ENCODE measurements around the gene ABCA3.

The ABCA3 gene

DNA sequence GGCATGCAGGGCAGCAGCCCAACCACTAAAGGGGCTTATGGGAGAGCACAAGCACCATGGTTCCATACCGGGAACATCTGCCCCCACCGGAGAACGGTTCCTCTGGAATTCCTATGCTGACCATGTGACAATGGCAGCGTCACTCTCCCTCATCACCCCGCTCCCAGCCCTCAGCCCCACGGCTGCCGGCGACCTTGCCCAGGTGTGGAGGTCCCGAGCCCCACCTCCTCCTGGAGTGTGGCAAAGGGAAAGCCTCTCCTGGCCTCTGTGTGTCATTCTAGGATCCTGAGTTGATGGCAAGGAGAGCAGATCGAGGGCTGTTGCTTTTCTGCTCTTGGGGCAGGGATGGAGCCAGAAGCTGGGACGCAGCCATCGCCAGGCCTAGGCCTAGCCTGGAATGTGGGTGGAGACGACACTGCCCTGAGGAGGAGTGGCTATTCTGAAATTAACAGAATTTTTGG lies 54.8 kb downstream of the ABCA3 start:
- Histone ChIP-seq H3K27me3 (ENCODE audit: insufficient read depth, low read length) (peaks cover 7% of the 10 kb centered on the region; the same call in 1 of the 2 replicates), H3K9me2 (ENCODE audit: low read depth, low read length) (no peaks in the 10 kb centered on the region)
- TF ChIP-seq CTCF (IDR thresholded peaks at IDR 0.05; ENCODE audit: low read length) (no peak), EZH2 (IDR thresholded peaks at IDR 0.05; ENCODE audit: borderline replicate concordance, low read length) (no peak)

DNA sequence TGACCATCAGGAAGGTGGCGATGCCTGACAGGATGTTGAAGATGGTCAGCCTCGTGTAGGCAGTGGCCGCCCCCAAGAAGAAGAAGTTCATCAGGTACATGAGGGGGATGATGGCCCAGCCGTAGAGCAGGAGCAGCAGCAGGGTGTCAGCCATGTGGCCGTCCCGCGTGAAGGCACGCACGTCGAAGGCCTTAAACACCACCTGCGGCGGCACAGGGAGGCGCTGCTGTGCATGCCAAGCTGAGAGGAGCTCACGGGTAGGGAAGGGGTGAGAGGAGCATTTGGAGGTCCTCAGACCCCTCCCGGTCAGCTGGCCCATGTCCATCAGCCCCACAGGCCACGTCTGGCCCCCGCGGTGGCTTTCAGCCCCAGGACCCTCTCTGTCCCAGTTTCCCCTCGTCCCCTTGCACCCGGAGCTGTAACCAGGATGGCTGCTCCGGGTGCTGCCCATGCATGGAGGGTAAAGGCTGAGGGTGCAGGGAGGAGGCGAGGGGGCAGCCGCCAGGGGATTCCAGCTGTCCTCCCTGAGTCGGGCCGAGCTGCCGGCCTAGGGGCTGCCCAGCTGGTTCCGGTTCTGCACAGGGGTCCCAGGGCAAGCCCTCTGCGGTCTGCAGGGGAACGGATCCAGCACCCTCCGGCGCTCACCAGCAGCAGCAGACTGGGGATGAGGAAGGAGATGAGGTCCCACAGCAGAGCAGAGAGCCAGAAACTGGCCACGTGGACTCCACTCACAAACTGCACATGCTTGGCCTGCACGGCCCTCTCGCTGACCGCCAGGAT lies 55.5 kb downstream of the ABCA3 start:
- TF ChIP-seq CTCF (IDR thresholded peaks at IDR 0.05; ENCODE audit: low read length) (no peak), EZH2 (IDR thresholded peaks at IDR 0.05; ENCODE audit: borderline replicate concordance, low read length) (no peak)
- Histone ChIP-seq H3K4me3 (ENCODE audit: low read depth, low read length, poor library complexity, severe bottlenecking) (no peak overlapping the region), H3K4me2 (ENCODE audit: low read length) (no peak overlapping the region), H3K27me3 (ENCODE audit: insufficient read depth, low read length) (peaks cover 7% of the 10 kb centered on the region; the same call in 1 of the 2 replicates), H4K20me1 (ENCODE audit: insufficient read depth, low read length) (no peaks in the 10 kb centered on the region), H3K79me2 (ENCODE audit: insufficient read depth, low read length) (no peaks in the 10 kb centered on the region), H3K27ac (ENCODE audit: low read depth, low read length, poor library complexity, severe bottlenecking) (no peak overlapping the region), H3F3A (ENCODE audit: insufficient read depth, low read length) (no peaks in the 10 kb centered on the region), H3K9me2 (ENCODE audit: low read depth, low read length) (no peaks in the 10 kb centered on the region), H3K9ac (ENCODE audit: low read length) (no peak overlapping the region), H3K9me3 (ENCODE audit: low read length) (no peaks in the 10 kb centered on the region), H3K4me1 (ENCODE audit: insufficient read depth, low read length, severe bottlenecking) (no peaks in the 10 kb centered on the region), H3K36me3 (ENCODE audit: insufficient read depth, low read length) (no peaks in the 10 kb centered on the region), H2AFZ (ENCODE audit: low read length) (no peak overlapping the region)

More for the DNA sequence above, 54.8 kb downstream of the ABCA3 start:
- no peaks in the 10 kb centered on the region for H3K36me3 ChIP-seq (ENCODE audit: insufficient read depth, low read length)
- no peak overlapping the region for H3K9ac ChIP-seq (ENCODE audit: low read length)
- no peaks in the 10 kb centered on the region for H3F3A ChIP-seq (ENCODE audit: insufficient read depth, low read length)
- no peaks in the 10 kb centered on the region for H3K4me1 ChIP-seq (ENCODE audit: insufficient read depth, low read length, severe bottlenecking)
- H3K4me3 ChIP-seq (ENCODE audit: low read depth, low read length, poor library complexity, severe bottlenecking): no peak overlapping the region
- no peaks in the 10 kb centered on the region for H4K20me1 ChIP-seq (ENCODE audit: insufficient read depth, low read length)
- no peak overlapping the region for H3K4me2 ChIP-seq (ENCODE audit: low read length)
- H3K79me2 ChIP-seq (ENCODE audit: insufficient read depth, low read length): no peaks in the 10 kb centered on the region
- H3K9me3 ChIP-seq (ENCODE audit: low read length): no peaks in the 10 kb centered on the region
- H3K27ac ChIP-seq (ENCODE audit: low read depth, low read length, poor library complexity, severe bottlenecking): no peak overlapping the region
- no peak overlapping the region for H2AFZ ChIP-seq (ENCODE audit: low read length)

DNA sequence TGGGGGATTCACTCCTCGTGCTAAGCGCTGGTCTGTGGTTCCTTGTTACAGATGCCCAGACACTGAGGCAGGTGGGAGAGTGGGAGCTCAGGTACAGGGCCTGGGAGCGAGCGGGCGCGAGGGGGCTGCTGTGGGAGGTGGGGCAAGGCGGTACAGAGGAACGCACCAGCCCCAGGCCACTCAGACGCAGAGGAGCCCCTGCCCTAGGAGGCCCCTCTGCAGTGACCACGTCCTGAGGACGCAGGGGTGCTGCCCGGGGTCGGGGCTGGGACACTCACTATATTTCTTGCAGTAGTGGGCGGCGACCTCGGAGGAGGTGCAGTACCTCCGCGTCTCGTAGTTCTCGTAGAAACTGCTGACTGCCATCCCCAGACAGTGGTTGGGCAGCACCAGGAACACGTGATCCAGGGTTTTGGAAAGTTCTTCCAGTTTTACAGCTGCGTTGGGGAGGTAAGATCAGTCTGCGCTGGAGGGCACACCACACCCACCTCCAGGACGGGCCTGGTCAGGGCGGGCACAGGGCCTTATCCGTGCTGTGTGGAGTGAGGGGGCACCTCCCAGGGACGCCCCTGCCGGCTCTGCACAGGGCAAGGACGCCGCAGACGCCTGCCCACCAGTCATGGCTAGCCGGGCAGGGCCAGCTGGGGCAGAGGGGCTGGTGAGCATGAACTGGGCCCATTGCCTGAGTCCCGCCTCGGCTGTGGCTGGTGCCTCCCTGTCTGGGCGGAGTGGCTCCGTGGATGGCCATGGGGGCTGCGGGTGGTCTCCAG lies 56.3 kb downstream of the ABCA3 start:
- Histone ChIP-seq H3K36me3 (ENCODE audit: insufficient read depth, low read length) (no peaks in the 10 kb centered on the region), H3K9ac (ENCODE audit: low read length) (no peak overlapping the region), H3F3A (ENCODE audit: insufficient read depth, low read length) (no peaks in the 10 kb centered on the region), H3K4me2 (ENCODE audit: low read length) (no peak overlapping the region), H3K9me3 (ENCODE audit: low read length) (no peaks in the 10 kb centered on the region), H4K20me1 (ENCODE audit: insufficient read depth, low read length) (no peaks in the 10 kb centered on the region), H3K4me1 (ENCODE audit: insufficient read depth, low read length, severe bottlenecking) (no peaks in the 10 kb centered on the region), H2AFZ (ENCODE audit: low read length) (no peak overlapping the region), H3K4me3 (ENCODE audit: low read depth, low read length, poor library complexity, severe bottlenecking) (no peak overlapping the region), H3K9me2 (ENCODE audit: low read depth, low read length) (no peaks in the 10 kb centered on the region), H3K27me3 (ENCODE audit: insufficient read depth, low read length) (peaks cover 7% of the 10 kb centered on the region), H3K79me2 (ENCODE audit: insufficient read depth, low read length) (no peaks in the 10 kb centered on the region), H3K27ac (ENCODE audit: low read depth, low read length, poor library complexity, severe bottlenecking) (no peak overlapping the region)
- no peak for TF ChIP-seq EZH2 (IDR thresholded peaks at IDR 0.05; ENCODE audit: borderline replicate concordance, low read length)
- TF ChIP-seq CTCF (IDR thresholded peaks at IDR 0.05; ENCODE audit: low read length): no peak

Measured in OCI-LY1 (cell line).